PFSK-1 (cell line): ENCODE measurements around the gene CLN3.

Source experiments
- FOXP2 ChIP-seq: optimal IDR thresholded peaks from 2 replicates; pipeline ENCODE3; 2011; ENCODE audit warnings: borderline replicate concordance, control low read depth, inconsistent platforms; ENCODE audit not compliant: insufficient read depth; ENCODE audit errors: extremely low read length, extremely low read depth
- POLR2AphosphoS5 ChIP-seq: IDR thresholded peaks from 2 replicates; pipeline ENCODE4 v1.6.1; 2012; ENCODE audit warnings: low read depth, mild to moderate bottlenecking, control low read depth, low read length, moderate library complexity
- SIN3A ChIP-seq: IDR thresholded peaks from 2 replicates; pipeline ENCODE4 v1.6.1; 2012; ENCODE audit warnings: mild to moderate bottlenecking, low read length, moderate library complexity, borderline replicate concordance; ENCODE audit not compliant: insufficient read depth
- TF ChIP-seq, protein P1 (sequence below), 2 experiments: IDR thresholded peaks; 2 replicates each; pipeline versions ENCODE4 v1.6.1 to v1.8.0; 2011 to 2012; ENCODE audit warnings: low read depth in 2 of 2, low read length in 2 of 2, control low read depth in 1 of 2, inconsistent platforms in 1 of 2, mild to moderate bottlenecking in 1 of 2, moderate library complexity in 1 of 2; ENCODE audit not compliant: insufficient read depth in 1 of 2

DNA sequence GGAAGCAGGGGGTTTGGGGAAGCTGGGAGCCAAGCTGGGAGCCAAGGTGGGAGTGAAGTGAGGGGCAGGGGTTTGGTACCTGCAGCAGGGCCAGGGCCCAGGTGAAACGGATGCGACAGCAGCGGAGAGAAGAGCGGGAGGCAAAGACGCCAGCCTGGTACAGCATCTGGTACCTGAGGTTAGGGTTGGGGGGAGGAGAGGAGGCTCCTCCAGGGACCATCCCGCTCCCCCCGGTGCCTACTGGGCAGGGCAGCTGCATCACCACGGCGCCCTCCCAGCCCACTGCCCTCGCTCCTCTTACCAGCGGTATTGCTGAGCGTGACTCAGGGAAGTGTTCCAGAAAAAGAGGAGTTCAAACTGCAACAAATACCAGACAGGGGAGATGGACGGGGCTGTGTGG is 9.8 kb downstream of the CLN3 start:
- TF ChIP-seq, protein P1, sequence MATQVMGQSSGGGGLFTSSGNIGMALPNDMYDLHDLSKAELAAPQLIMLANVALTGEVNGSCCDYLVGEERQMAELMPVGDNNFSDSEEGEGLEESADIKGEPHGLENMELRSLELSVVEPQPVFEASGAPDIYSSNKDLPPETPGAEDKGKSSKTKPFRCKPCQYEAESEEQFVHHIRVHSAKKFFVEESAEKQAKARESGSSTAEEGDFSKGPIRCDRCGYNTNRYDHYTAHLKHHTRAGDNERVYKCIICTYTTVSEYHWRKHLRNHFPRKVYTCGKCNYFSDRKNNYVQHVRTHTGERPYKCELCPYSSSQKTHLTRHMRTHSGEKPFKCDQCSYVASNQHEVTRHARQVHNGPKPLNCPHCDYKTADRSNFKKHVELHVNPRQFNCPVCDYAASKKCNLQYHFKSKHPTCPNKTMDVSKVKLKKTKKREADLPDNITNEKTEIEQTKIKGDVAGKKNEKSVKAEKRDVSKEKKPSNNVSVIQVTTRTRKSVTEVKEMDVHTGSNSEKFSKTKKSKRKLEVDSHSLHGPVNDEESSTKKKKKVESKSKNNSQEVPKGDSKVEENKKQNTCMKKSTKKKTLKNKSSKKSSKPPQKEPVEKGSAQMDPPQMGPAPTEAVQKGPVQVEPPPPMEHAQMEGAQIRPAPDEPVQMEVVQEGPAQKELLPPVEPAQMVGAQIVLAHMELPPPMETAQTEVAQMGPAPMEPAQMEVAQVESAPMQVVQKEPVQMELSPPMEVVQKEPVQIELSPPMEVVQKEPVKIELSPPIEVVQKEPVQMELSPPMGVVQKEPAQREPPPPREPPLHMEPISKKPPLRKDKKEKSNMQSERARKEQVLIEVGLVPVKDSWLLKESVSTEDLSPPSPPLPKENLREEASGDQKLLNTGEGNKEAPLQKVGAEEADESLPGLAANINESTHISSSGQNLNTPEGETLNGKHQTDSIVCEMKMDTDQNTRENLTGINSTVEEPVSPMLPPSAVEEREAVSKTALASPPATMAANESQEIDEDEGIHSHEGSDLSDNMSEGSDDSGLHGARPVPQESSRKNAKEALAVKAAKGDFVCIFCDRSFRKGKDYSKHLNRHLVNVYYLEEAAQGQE (IDR thresholded peaks at IDR 0.05; ENCODE audit: insufficient read depth in 1 of 2, low read depth in 2 of 2, low read length in 2 of 2) = no peak
- TF ChIP-seq POLR2AphosphoS5 (no peak), FOXP2 (no peak), SIN3A (no peak)
